ENCODE data around the gene ABHD17B. TPM values are rescaled to one million over a fixed set of nuclear protein-coding genes. Genes with fewer than 3 reads are reported as not detected.
A peak's percentile ranks its signal among the peaks of the same experiment; 100 is the strongest.
"Not testable (repeated sequence)": the region's sequence is repeated elsewhere in the genome, so short reads cannot be mapped to it uniquely, and the experiment has no call there.

The ABHD17B gene
- total RNA-seq, 2 experiments from 2014 or later, result 14.8 to 15.5 TPM

DNA sequence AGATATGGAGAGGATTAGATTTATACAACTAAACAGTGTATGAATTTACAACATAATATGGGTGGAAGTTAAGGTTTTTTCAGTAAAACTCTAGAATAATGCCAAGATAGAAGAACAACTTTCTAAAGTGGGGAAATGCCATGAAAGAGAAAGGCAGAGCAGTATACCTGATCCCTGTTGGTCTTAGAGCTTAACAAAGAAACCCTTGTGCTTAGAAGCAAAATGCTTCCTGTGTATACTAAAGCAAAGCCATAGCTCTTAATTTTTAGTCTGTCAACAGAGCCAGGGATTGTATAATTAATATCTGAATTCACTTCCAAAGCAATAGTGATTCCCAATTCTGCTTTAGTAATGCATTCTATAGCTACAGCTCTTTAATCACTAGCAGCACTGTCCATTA, 14.8 kb upstream of the ABHD17B start:
- no peak for DNase-seq
- Mint-ChIP-seq H3K27me3 (no peaks in the 10 kb centered on the region), H3K4me3 (no peak overlapping the region), H3K36me3 (peaks cover 14% of the 10 kb centered on the region), H3K9me3 (peaks cover 2% of the 10 kb centered on the region), H3K4me1 (peaks cover 9% of the 10 kb centered on the region), H3K27ac (no peak overlapping the region)

DNA sequence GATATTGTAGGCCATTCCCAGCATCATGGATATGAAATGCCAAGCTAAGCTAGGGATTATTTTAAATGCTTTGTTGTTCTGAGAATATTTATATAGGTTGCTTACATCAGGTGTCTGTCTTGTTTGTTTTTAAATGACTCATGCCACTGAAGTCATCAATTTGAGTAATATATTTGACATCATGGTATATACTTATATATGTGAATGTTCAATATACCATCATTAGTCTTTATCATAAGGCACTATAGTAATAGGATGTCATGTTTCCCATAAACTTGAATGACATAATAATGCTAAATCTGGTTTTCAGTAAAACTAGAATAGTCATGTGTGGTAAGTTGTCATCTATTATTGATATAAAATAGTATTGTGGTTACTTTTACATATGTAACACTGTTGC, 13.6 kb upstream of the ABHD17B start:
- Mint-ChIP-seq H3K9me3 (no peaks in the 10 kb centered on the region), H3K36me3 (peaks cover 12% of the 10 kb centered on the region), H3K27ac (no peak overlapping the region), H3K4me3 (no peak overlapping the region), H3K27me3 (no peaks in the 10 kb centered on the region), H3K4me1 (peaks cover 13% of the 10 kb centered on the region)
- DNase-seq, result no peak

DNA sequence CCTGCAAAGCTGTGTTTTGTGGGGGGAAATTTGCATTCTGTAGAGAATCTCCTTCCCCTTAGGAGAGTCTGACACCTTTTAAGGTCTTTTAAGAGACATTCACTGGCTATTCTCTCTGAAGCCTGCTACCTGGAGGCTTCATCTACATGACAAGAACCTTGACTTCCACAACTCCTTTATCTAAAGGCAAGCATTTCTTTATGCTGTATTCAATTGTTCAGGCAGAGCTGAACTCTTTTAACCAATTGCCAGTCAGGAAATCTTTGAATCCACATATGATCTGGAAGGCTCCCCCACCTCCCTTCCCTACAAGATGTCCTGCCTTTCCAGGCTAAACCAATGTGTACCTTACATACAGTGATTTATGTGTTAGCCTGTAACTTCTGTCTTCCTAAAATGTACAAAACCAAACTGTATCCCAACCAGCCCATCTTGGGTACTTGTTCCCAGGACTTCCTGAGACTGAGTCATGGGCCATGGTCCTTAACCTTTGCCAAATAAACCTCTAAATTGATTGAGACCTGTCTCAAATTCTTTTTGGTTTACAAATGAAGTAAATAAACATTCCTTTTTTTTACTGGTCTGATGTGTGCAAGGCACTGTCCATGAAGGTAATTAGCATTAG, 10.3 kb upstream of the ABHD17B start:
- Mint-ChIP-seq H3K4me1 (peaks cover 27% of the 10 kb centered on the region), H3K36me3 (peaks cover 20% of the 10 kb centered on the region), H3K27me3 (no peaks in the 10 kb centered on the region), H3K9me3 (no peaks in the 10 kb centered on the region), H3K4me3 (no peak overlapping the region), H3K27ac (no peak overlapping the region)
- DNase-seq, result no peak

DNA sequence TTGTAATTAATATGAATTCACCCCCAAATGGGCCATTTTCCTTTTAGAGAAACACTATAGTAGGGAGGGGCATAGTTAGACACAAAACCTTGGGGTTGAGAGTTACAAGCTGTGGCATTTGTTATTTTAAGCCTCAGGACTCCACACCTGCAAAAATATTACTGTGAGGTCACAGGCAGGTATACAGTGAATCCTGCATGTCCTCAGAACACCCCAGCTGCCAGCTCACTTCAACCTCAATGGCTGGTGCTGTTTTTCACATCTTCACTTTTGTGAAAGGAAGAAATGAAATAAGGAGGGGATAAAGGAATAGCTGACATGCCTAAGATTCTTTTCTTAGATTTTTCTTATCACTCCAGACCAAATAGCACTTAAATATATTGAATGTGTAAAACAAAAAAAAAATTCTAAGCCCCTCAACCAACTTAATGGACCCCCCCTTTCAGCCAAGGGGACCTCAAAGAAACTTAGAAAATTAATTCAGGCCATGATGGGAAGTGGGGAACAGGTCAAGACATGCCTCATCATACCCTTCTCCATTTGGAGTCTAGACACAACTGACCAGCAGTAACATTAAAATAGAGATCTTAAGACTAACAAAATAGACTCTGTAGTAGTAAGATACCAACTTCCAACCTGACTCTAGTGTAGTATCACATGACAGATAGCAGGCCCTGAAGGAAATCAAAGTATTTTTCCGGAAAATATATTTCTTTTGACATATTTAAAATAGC, 9.6 kb upstream of the ABHD17B start:
- H3K27me3 Mint-ChIP-seq, result no peaks in the 10 kb centered on the region
- H3K4me3 Mint-ChIP-seq, result no peak overlapping the region
- peaks cover 32% of the 10 kb centered on the region for H3K4me1 Mint-ChIP-seq
- no peaks in the 10 kb centered on the region for H3K9me3 Mint-ChIP-seq
- no peak overlapping the region for H3K27ac Mint-ChIP-seq
- H3K36me3 Mint-ChIP-seq, result peaks cover 20% of the 10 kb centered on the region
- no peak for DNase-seq

DNA sequence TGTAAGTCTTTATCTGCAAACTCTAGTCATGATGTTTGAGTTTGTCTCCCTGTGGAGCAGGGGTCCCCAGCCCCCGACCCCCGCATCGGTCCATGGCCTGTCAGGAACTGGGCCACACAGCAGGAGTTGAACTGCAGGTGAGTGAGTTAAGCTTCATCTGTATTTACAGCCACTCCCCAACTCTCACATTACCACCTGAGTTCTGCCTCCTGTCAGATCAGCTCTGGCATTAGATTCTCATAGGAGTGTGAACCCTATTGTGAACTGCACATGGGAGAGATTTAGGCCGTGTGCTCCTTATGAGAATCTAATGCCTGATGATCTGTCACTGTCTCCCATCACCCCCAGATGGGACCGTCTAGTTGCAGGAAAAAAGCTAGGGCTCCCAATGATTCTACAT, 7.4 kb upstream of the ABHD17B start:
- H3K27me3 Mint-ChIP-seq, result no peaks in the 10 kb centered on the region
- no peak overlapping the region for H3K27ac Mint-ChIP-seq
- H3K9me3 Mint-ChIP-seq, result no peaks in the 10 kb centered on the region
- no peak for DNase-seq
- no peak overlapping the region for H3K4me3 Mint-ChIP-seq
- peaks cover 43% of the 10 kb centered on the region for H3K4me1 Mint-ChIP-seq
- peaks cover 20% of the 10 kb centered on the region for H3K36me3 Mint-ChIP-seq

DNA sequence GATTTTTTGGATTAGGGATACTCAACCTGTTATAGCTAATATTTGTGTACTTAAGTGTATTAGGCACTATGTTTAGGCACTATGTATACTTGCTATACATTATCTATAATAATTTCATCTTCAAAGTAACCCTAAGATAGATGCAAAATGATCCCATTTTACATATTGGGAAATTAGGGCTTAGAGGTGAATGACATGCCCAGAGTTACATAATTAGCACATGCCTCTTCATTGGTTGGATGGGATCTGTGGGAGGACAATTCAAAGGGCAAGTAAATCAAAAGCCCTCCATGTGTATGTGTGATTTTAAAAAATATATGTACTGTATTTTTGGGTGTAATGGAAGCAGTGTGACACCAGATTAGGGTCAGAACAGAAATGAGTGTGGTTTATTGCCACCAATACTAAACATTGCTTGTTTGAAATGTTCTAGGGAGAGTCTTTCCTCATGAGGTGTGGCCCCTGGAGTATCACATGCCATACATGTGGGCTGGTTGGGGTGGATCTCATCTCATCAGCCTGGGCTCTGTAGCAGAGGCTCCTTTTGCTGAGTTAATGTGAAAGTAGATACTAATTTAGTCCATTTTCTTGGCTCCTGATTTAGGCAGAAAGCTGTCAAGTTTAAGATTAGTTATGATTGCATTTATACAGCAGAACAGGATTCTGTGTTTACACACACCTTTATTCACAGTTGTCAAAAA, 6.0 kb upstream of the ABHD17B start:
- H3K4me3 Mint-ChIP-seq, result no peak overlapping the region
- peaks cover 48% of the 10 kb centered on the region for H3K4me1 Mint-ChIP-seq
- no peak overlapping the region for H3K27ac Mint-ChIP-seq
- DNase-seq, result no peak
- H3K9me3 Mint-ChIP-seq, result no peaks in the 10 kb centered on the region
- H3K27me3 Mint-ChIP-seq, result no peaks in the 10 kb centered on the region
- peaks cover 15% of the 10 kb centered on the region for H3K36me3 Mint-ChIP-seq

DNA sequence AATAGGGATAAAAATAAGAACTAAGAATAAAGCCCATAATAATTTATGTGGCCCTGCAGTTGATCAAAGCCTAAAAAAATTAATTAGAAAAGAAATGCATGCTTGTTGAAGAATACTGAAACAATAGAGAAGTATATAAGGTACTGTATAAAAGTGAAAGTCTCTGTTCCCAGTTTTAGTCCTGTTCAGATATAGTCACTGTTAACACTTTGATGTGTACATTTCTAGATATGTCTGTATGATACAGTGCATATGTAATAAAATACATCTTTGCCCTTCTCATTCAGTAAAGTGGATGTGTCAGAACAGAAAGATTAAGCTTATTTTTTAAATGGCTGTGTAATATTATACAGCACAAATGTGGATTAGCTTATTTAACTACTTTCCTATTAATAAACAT, 4.5 kb upstream of the ABHD17B start:
- H3K36me3 Mint-ChIP-seq, result peaks cover 16% of the 10 kb centered on the region
- no peak overlapping the region for H3K27ac Mint-ChIP-seq
- H3K4me3 Mint-ChIP-seq, result no peak overlapping the region
- no peaks in the 10 kb centered on the region for H3K27me3 Mint-ChIP-seq
- H3K4me1 Mint-ChIP-seq, result peaks cover 44% of the 10 kb centered on the region
- H3K9me3 Mint-ChIP-seq, result no peaks in the 10 kb centered on the region
- no peak for DNase-seq

DNA sequence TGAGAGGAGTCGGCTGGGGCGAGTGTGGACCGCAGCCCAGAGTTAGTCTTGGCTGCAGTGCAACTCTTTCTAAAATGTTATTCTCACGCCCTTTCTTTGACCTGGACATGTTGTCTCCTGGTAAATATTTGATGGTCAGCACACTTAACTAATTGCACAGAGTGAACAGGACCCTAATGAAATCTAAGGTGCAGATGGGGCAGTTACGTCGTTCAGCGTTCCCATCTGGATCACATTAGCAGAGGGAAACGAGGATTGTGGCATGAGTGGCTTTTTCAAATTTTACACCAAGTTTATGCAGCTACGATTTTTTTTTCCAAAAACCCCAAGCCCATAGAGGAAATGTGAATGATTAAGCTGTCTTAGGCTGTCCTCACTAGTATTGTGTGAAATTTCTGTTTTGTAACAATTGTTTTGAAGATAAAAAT, 929 bp upstream of the ABHD17B start:
- Mint-ChIP-seq H3K4me1 (peaks cover 52% of the 10 kb centered on the region), H3K27ac (peak overlapping the region; percentile 96), H3K4me3 (peak overlapping the region; percentile 96), H3K9me3 (no peaks in the 10 kb centered on the region), H3K36me3 (peaks cover 5% of the 10 kb centered on the region), H3K27me3 (no peaks in the 10 kb centered on the region)
- DNase-seq, result no peak

DNA sequence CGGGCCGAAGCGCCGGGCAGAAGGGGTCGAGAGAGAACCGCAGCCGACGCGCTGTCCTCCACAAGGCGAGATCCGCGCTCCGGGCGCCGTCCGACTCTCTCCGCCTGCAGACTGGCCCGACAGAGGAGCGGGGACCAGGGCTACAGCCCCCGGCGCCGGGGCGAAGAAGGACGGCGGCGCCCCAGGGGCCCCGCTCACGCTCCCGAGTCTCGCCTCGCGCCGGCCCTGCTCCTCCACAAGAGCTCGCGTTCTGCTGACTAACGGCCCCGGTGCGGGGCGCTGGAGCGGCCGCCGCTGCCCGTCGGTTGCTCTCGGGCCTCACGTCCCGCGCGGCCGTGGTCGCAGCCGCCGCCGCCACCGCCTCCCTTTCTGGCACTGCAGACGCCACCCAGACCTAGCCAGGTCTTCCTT, 338 bp downstream of the ABHD17B start:
- Mint-ChIP-seq H3K27me3 (no peaks in the 10 kb centered on the region), H3K4me3 (peak overlapping the region; percentile 96), H3K4me1 (peaks cover 46% of the 10 kb centered on the region), H3K9me3 (no peaks in the 10 kb centered on the region), H3K36me3 (peaks cover 12% of the 10 kb centered on the region), H3K27ac (peak overlapping the region; percentile 96)
- no peak for DNase-seq

DNA sequence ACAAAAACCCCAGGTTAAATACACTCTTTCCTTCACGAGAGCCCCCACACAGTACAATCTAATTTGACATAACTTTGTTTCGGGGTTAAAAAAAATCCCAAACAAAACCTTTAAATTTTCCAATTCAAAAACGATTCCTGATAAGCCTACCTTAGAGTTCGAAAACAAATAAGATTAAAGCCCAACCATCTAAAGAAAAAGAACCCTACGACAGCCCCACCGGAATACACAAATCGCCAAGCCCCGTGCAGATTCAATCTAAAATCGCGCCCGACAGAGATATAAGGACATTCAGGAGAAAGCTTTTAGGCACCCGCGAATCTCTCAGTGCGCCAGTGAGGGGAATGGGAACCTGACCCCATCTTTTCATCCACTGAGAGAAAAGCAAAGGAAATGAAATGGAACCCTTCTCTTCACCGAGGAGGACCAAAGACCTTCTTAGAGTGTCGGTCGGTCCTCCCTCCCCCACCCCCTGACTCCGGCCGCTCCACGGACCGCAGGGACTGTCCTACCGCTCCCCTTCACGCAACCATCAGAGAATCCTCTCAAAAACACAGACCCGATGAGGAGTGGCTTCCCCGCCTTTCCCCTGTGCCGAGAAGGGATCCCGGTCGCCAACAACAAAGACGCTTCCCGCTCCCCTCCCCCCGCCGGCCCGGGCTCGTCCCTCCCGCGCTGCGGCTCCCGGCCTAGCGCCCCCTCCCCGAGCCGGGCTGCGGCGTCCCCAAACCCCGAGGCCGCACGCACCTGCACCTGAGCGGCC, 925 bp downstream of the ABHD17B start:
- peak overlapping the region; percentile 81 for H3K27ac Mint-ChIP-seq
- H3K4me1 Mint-ChIP-seq, result peaks cover 42% of the 10 kb centered on the region

DNA sequence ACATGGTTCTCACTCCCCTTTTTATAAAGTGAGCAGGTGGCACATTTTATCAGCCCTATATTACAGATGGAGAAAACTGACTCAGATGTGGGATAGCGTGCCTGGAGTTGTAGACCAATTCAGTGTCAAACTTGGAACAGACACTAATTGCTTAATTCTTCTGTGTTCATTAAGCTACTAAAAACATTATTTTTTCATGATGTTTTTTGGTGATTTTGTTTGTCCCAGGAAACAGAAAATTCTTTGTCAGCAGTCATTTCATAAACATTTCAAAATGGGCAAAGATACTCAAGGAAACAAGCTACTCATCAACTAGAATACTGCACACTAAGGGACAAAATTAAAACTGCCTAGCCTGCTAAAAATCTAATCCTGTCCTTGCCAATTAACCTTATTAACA, 2.2 kb downstream of the ABHD17B start:
- Mint-ChIP-seq H3K36me3 (peaks cover 12% of the 10 kb centered on the region), H3K4me3 (peak overlapping the region; percentile 96), H3K9me3 (no peaks in the 10 kb centered on the region), H3K27me3 (no peaks in the 10 kb centered on the region), H3K4me1 (peaks cover 37% of the 10 kb centered on the region), H3K27ac (no peak overlapping the region)
- DNase-seq, result no peak

More for the DNA sequence above, 925 bp downstream of the ABHD17B start:
- no peaks in the 10 kb centered on the region for H3K9me3 Mint-ChIP-seq
- no peaks in the 10 kb centered on the region for H3K27me3 Mint-ChIP-seq
- H3K36me3 Mint-ChIP-seq, result peaks cover 12% of the 10 kb centered on the region
- peak overlapping the region; percentile 96 for H3K4me3 Mint-ChIP-seq
- peak; percentile 51 for DNase-seq

DNA sequence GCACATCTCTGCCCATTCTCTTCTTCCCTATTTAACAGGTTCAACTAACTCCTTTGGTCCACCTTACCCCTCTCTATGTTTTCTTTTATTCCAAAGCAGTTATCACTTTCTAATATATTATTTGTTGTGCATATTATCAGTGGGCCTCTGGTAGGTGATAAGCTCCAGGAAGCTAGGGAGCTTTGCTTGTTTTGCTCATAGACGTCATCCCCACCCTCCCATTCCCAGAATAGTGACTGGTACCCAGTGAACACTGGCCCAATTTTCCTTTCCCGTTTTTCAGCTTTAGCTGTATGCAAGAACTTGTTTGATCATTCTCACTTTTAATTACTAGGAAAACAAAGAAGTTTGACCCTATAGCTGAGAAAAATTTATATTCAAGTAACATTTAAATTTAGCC, 6.9 kb downstream of the ABHD17B start:
- no peaks in the 10 kb centered on the region for H3K9me3 Mint-ChIP-seq
- peaks cover 47% of the 10 kb centered on the region for H3K4me1 Mint-ChIP-seq
- no peak for DNase-seq
- H3K4me3 Mint-ChIP-seq, result no peak overlapping the region
- H3K27me3 Mint-ChIP-seq, result no peaks in the 10 kb centered on the region
- H3K36me3 Mint-ChIP-seq, result peaks cover 7% of the 10 kb centered on the region
- H3K27ac Mint-ChIP-seq, result no peak overlapping the region

DNA sequence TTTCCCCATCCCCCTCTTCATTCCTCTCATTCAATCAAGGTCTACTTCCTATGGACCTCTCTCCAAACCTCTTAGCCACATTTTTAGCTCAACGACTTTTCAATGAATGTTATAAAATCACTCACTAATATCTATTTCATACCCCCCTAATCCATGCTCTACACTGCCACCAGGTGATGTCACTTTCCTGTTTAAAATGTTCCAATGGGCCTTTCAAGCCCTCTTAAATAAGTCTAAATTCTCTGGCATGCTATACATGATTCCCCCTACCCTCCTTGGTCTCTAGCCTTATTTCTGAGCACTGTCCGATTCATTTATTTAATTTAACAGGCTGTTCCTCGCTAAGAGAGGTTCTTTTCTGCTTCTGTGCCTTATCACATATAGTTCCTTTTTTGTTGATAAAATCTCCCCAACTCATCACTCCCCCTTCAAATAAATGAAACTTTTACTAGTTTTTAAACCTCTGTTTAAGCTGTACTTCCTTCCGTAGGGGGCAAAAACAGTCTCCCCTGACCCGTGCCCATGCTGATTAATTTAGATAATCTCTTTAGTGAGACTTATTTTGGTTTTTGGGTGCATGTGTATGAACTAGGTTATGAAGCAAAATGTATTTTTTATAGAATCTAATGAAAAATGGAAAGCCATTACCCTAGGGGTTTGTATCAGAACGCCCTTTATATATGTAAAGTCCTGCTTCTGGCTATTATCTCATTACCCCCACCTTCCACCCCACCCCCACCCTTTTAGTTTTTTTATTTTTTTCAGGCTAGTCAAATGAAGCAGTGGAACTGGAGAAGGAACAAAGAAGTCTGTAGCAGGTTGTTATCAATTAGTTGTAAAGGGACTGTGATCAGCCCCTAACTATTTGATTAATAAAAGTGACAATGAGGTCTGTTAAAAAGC, 9.0 kb downstream of the ABHD17B start:
- peak overlapping the region; percentile 26 for H3K27ac Mint-ChIP-seq
- peaks cover 10% of the 10 kb centered on the region for H3K36me3 Mint-ChIP-seq
- no peak for DNase-seq
- H3K9me3 Mint-ChIP-seq, result no peaks in the 10 kb centered on the region
- peaks cover 50% of the 10 kb centered on the region for H3K4me1 Mint-ChIP-seq
- no peak overlapping the region for H3K4me3 Mint-ChIP-seq
- H3K27me3 Mint-ChIP-seq, result no peaks in the 10 kb centered on the region

DNA sequence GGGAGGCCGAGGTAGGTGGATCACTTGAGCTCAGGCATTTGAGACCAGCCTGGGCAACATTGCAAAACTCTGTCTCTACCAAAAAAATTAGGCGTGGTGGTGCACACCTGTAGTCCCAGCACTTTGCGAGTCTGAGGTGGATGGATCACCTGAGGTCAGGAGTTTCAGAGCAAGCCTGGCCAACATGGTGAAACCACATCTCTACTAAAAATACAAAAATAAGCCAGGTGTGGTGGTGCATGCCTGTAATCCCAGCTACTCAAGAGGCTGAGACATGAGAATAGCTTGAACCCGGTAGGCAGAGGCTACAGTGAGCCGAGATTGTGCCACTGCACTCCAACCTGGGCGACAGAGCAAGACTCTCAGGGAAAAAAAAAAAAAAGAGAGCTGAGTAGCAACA, 12.2 kb downstream of the ABHD17B start:
- H3K36me3 Mint-ChIP-seq, H3K27ac Mint-ChIP-seq, H3K4me3 Mint-ChIP-seq, H3K9me3 Mint-ChIP-seq, H3K27me3 Mint-ChIP-seq, DNase-seq: not testable (repeated sequence)
- H3K4me1 Mint-ChIP-seq, result peaks cover 70% of the 10 kb centered on the region

All from activated naive CD8-positive, alpha-beta T cell treated with anti-CD3 and anti-CD28 coated beads for 36 hours (primary cell).